ENCODE measurements around the gene CRB1. TPM values are rescaled to one million over a fixed set of nuclear protein-coding genes. Genes with fewer than 3 reads are reported as not detected.

Gene CRB1
- total RNA-seq, 1 experiment from 2014 or later = not detected

GRCh38 chr1:197521118-197521739 lies 253.2 kb downstream of the CRB1 start:
- DNase-seq = peak in 1 of 2 experiments; percentile 1
- no peaks in the 10 kb centered on the region for H3K27me3 ChIP-seq (ENCODE audit: insufficient read depth, low read depth)
- intact Hi-C loops (cut with micrococcal nuclease; ENCODE audit: unreplicated experiment) = loop anchor here (5.0 to 10.0 kb wide), 3 partner anchors 634 to 1166 kb away; partner anchors contain the start of gene NEK7
- H3K79me2 ChIP-seq (ENCODE audit: low read depth) = no peaks in the 10 kb centered on the region
- H3K27ac ChIP-seq = no peak overlapping the region
- BruUV-seq (replicated peaks) = no TSS peak
- TF ChIP-seq EZH2 (IDR thresholded peaks at IDR 0.05; ENCODE audit: low read depth) (no peak), CTCF (conservative IDR thresholded peaks at IDR 0.05) (peak; percentile 77)
- H3K4me2 ChIP-seq = no peak overlapping the region
- ChIA-PET CTCF (interaction anchor here (0.6 to 0.7 kb wide), 2 partner anchors 64 to 1227 kb away, joined by 3 read pairs; no protein-coding TSS in a partner anchor), POLR2A (ENCODE audit: unreplicated experiment) (no interaction called here)
- H3K4me1 ChIP-seq (replicated peaks; ENCODE audit: insufficient read depth) = no peaks in the 10 kb centered on the region
- no peak overlapping the region for H3K4me3 ChIP-seq
- no peaks in the 10 kb centered on the region for H3K36me3 ChIP-seq (ENCODE audit: low read depth)
- no peak overlapping the region for H2AFZ ChIP-seq
- H3K9me2 ChIP-seq (ENCODE audit: insufficient read depth) = no peaks in the 10 kb centered on the region
- no peaks in the 10 kb centered on the region; the same call in 1 of the 2 replicates for H3F3A ChIP-seq (ENCODE audit: insufficient read depth, low read depth)
- no peaks in the 10 kb centered on the region for H4K20me1 ChIP-seq (ENCODE audit: insufficient read depth)
- H3K9me3 ChIP-seq (ENCODE audit: insufficient read depth, low read depth) = no peaks in the 10 kb centered on the region

GRCh38 chr1:197526736-197527371 lies 258.8 kb downstream of the CRB1 start:
- no peaks in the 10 kb centered on the region for H3K36me3 ChIP-seq (ENCODE audit: low read depth)
- no peak overlapping the region for H3K4me2 ChIP-seq
- CTCF ChIA-PET = no interaction called here
- intact Hi-C loops (cut with micrococcal nuclease; ENCODE audit: unreplicated experiment) = loop anchor here (5.0 to 10.0 kb wide), 2 partner anchors 395 to 628 kb away; partner anchors contain the start of gene NEK7
- no peak overlapping the region for H2AFZ ChIP-seq
- BruUV-seq (replicated peaks) = no TSS peak
- H4K20me1 ChIP-seq (ENCODE audit: insufficient read depth) = no peaks in the 10 kb centered on the region
- no peak overlapping the region for H3K27ac ChIP-seq
- no peak overlapping the region for H3K4me3 ChIP-seq
- TF ChIP-seq CTCF (conservative IDR thresholded peaks at IDR 0.05) (peak; percentile 88), EZH2 (IDR thresholded peaks at IDR 0.05; ENCODE audit: low read depth) (no peak)
- no peaks in the 10 kb centered on the region; the same call in 1 of the 2 replicates for H3F3A ChIP-seq (ENCODE audit: insufficient read depth, low read depth)
- no peaks in the 10 kb centered on the region for H3K9me2 ChIP-seq (ENCODE audit: insufficient read depth)
- no peaks in the 10 kb centered on the region for H3K4me1 ChIP-seq (replicated peaks; ENCODE audit: insufficient read depth)
- peak in 1 of 2 experiments; percentile 34 for DNase-seq
- no peaks in the 10 kb centered on the region for H3K79me2 ChIP-seq (ENCODE audit: low read depth)
- no peaks in the 10 kb centered on the region for H3K27me3 ChIP-seq (ENCODE audit: insufficient read depth, low read depth)
- POLR2A ChIA-PET (ENCODE audit: unreplicated experiment) = no interaction called here
- H3K9me3 ChIP-seq (ENCODE audit: insufficient read depth, low read depth) = no peaks in the 10 kb centered on the region

Other genes starting within 250 kb of the CRB1 start
- gene F13B, start 201.0 kb upstream of the CRB1 start, total RNA-seq (2021) = not detected in 2 replicates
- 38.6 and 57.6 TPM in 2 replicates for gene ASPM, start 121.6 kb upstream of the CRB1 start, total RNA-seq (2021)
- 16.3 and 19.0 TPM in 2 replicates for gene ZBTB41, start 67.0 kb upstream of the CRB1 start, total RNA-seq (2021)

Data from PC-9 (cell line).